BE2C (cell line): Measurements from ENCODE around the gene MMP1.

ENCODE experiments used
- DNase-seq: peaks from one replicate; pipeline ENCODE4 v3.0.0-alpha.2; 2020
- H3K27me3 ChIP-seq: fragments of 250-450 bp; sonication (Bioruptor Pico); 2 replicates; pipeline ENCODE4 v1.5.1; 2020; ENCODE audit warnings: mild to moderate bottlenecking
- H3K36me3 ChIP-seq: fragments of 250-450 bp; sonication (Bioruptor Pico); 2 replicates; pipeline ENCODE4 v1.5.1; 2020; ENCODE audit warnings: mild to moderate bottlenecking
- H3K4me1 ChIP-seq: fragments of 250-450 bp; sonication (Bioruptor Pico); 2 replicates; pipeline ENCODE4 v1.5.1; 2020
- H3K4me3 ChIP-seq: 2 replicates; pipeline ENCODE4 v1.5.1; 2011; ENCODE audit warnings: low read depth, low read length
- H3K9me3 ChIP-seq: fragments of 250-450 bp; sonication (Bioruptor Pico); 2 replicates; pipeline ENCODE4 v1.5.1; 2020
- CTCF ChIP-seq: IDR thresholded peaks from 2 replicates; pipeline ENCODE4 v1.5.1; 2012; ENCODE audit warnings: mild to moderate bottlenecking, low read depth, low read length

MMP1 gene

DNA sequence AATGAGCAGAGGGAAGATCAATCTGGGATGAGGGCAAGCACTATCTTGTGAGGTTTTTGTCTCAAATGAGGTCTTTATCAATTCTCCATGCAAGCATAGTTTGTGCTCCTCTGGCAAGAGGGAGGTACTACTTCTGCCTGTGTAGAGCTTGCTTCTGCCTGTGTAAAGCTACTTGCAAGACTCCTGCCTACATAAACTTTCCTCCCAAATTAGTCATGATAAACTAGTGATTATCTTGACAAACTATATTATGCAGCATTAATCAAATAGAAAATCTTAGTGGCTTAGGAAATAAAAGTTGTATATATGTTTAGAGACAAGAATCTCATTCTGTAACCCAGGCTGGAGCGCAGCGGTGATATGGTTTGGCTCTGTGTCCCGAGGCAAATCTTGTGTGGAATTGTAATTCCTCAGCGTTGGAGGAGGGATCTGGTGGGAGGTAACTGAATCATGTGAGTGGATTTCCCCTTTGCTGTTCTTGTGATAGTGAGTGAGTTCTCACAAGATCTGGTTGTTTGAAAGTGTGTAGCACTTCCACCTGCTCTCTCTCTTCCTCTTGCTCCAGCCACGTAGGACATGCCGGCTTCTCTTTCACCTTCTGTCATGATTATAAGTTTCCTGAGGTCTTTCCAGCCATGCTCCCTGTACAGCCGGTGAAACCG is 9.5 kb downstream of the MMP1 start:
- no peak overlapping the region for H3K4me3 ChIP-seq
- no peak for TF ChIP-seq CTCF
- peaks cover 3% of the 10 kb centered on the region; the same call in 1 of the 2 replicates for H3K27me3 ChIP-seq
- H3K36me3 ChIP-seq: no peaks in the 10 kb centered on the region
- no peaks in the 10 kb centered on the region for H3K9me3 ChIP-seq
- DNase-seq: no peak
- H3K4me1 ChIP-seq: no peaks in the 10 kb centered on the region

DNA sequence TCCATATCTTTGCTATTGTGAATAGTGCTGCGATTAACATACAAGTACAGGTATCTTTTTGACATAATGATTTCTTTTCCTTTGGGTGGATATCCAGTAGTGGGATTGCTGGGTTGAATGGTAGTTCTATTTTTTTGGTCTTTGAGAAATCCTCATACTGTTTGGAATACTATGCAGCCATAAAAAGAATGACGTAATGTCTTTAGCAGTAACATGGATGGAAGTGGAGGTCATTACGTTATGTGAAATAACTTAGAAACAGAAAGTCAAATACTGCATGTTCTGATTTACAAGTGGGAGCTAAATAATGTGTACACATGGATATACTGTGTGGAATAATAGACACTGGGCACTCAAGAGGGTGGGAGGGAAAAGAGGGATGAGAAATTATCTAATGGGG is 13.6 kb downstream of the MMP1 start:
- no peak for TF ChIP-seq CTCF
- no peak for DNase-seq

GRCh38 chr11:102783720-102784119 is 14.2 kb downstream of the MMP1 start:
- DNase-seq: no peak
- no peaks in the 10 kb centered on the region for H3K9me3 ChIP-seq
- TF ChIP-seq CTCF: no peak
- H3K36me3 ChIP-seq: no peaks in the 10 kb centered on the region
- H3K27me3 ChIP-seq: no peaks in the 10 kb centered on the region
- H3K4me3 ChIP-seq: no peak overlapping the region
- H3K4me1 ChIP-seq: no peaks in the 10 kb centered on the region

More for the DNA sequence above, 13.6 kb downstream of the MMP1 start:
- no peaks in the 10 kb centered on the region for H3K36me3 ChIP-seq
- no peaks in the 10 kb centered on the region for H3K9me3 ChIP-seq
- H3K4me3 ChIP-seq: no peak overlapping the region
- H3K4me1 ChIP-seq: no peaks in the 10 kb centered on the region
- H3K27me3 ChIP-seq: no peaks in the 10 kb centered on the region

DNA sequence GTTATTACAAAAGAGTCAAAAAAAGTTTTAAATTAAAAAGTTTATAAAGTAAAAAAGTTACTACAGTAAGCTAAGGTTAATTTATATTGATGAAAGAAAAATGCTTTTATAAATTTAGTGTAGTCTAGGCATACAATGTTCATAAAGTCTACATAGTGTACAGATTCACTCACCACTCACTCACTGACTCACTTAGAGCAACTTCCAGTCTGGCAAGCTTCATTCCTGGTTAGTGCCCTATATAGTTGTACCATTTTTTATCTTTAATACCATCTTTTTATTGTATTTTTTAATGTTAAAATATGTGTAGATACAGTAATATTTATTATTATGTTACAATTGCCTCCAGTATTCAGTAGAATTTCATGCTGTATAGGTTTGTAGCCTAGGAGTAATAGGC is 14.9 kb downstream of the MMP1 start:
- Histone ChIP-seq H3K4me3 (no peak overlapping the region), H3K36me3 (no peaks in the 10 kb centered on the region), H3K4me1 (no peaks in the 10 kb centered on the region), H3K27me3 (no peaks in the 10 kb centered on the region), H3K9me3 (no peaks in the 10 kb centered on the region)
- TF ChIP-seq CTCF: no peak
- DNase-seq: no peak

DNA sequence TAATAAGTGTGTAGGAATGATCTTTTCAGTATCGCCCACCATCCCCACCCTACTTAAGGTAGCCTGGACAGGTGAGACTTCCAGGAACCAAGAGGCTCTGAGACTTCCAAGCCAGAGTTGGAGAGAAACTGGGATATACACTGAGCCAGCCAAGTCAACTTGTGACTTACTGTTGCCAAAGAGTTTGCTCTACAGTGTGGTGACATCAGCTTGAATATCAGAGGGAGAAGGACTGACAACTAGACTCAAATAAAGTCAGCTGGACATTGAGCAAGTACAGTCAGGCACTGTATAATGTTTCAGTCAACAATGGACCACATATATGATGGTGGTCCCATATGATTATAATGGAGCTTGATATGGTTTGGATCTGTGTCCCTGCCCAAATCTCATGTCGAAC is 16.3 kb downstream of the MMP1 start:
- Histone ChIP-seq H3K4me3 (no peak overlapping the region), H3K4me1 (no peaks in the 10 kb centered on the region), H3K27me3 (no peaks in the 10 kb centered on the region), H3K9me3 (no peaks in the 10 kb centered on the region), H3K36me3 (no peaks in the 10 kb centered on the region)
- no peak for DNase-seq
- no peak for TF ChIP-seq CTCF

DNA sequence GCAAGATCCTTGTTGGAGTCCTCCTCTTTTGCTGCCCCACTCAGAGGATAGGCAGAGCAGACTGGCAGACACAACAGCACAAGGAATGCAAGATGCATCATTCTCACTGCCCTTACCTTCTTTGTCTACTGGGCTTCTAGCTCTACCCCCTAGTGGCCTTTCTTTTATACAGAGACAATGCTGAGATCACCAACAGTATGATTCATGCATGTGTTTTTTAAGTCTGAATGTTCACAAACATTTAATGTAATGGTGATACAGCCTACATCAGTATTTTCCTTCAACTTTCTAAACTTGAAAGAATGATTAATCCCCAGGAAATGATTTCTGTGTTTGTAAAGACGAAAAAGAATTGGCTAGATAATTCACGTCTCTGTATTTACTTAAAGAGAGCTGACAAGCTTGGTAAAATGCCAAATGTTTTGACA is 17.5 kb downstream of the MMP1 start, which contains the start of gene MMP10:
MMP10 (minus strand) TSS at position 138 of the 428 bp plus-strand sequence; CDS start at position 101, 37 bp downstream.
- H3K4me1 ChIP-seq: no peaks in the 10 kb centered on the region
- H3K4me3 ChIP-seq: no peak within 1 kb of the TSS
- no peaks in the 10 kb centered on the region for H3K36me3 ChIP-seq
- no peaks in the 10 kb centered on the region for H3K27me3 ChIP-seq
- DNase-seq: no peak
- H3K9me3 ChIP-seq: no peaks in the 10 kb centered on the region
- TF ChIP-seq CTCF: peak; percentile 43
